ENCODE results near the gene FOXB2. TPM values are rescaled to one million over a fixed set of nuclear protein-coding genes. Genes with fewer than 3 reads are reported as not detected.

FOXB2 gene
- total and polyA plus RNA-seq, 2 of the 13 experiments (the other 11 are each of a cell fraction or from before 2014, with no cell fraction given), result not detected

DNA sequence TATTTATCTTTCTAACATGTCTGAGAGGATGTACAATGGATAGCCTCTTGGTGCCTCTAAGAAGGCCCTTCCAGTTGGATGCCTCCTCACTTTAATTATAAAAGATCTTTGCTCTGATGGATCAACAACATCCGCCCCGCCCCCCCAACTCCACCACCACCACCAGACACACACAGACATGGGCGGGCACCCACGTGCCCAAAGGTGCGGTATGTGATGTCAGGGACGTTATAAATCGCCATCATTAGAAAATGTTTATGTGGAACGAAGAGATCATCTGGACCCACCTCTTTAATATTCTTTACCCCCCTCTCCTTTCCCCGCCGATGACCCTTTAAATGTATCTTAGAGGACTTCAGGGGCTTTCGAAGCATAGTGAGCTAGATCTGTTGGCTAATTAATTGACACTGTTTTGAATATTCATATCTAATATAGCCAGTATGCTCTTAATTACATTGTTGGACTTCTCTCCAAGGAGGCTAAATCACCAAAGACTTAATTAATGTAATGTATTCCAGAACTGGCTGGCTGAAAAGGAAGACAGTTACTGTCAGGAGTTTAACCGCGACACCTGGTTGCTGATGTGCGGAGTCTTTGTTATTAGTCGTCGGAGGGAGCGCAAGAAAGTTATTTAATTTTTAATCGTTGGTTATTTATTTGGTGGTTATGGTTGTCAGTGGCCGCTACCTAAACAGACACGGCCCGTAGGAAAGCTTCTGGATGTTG, 6.1 kb upstream of the FOXB2 start (continued):
- no peak for TF ChIP-seq BRD4 (CRISPR knock-in tag; IDR thresholded peaks at IDR 0.05)

DNA sequence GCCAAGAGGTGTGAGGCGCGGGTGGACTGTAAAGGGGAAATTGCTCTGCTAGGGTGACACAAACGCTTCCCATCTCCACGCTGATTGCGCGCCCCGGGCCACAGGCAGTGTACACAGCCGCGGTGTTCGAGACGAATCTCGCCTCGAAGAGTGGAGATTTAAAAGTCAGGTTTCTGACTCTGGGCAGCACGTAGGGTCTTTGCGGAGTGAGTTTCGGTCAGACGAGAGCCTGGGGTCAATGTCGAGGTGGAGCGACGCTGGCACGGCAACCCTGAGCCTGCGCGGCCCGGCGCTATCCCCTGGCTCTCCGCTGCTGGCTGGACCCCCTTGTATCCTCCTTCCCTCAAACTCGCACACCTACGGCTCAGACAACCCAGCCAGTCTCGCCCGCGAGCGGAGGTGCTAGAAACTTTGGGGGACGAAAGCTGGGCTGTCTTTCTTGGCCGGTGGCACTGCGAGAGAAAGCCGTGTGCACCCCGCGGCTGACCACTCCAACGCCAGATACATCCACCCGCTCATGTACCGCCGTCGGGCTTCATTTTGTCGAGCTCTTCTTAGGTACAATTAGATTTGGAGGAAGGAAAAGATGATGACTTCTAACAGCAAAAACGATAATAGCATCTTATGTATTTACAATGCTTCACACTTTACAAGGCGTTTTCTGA, 5.4 kb upstream of the FOXB2 start:
- intact Hi-C loops (cut with micrococcal nuclease; ENCODE audit: unreplicated experiment) (no loop called here), in situ Hi-C loops (cut with HindIII; ENCODE audit: extremely low pct_ligation_motif_present, low pct_unique_long_range_greater_than_20kb) (no loop called here)
- H3K36me3 ChIP-seq (replicated peaks in 1 of 2; ENCODE audit: control insufficient read depth in 1 of 2, insufficient read depth in 2 of 2, low read length in 2 of 2), result no peaks in the 10 kb centered on the region
- CTCF ChIA-PET (ENCODE audit: low intra/inter-chr PET ratio, low total read pairs), result no interaction called here
- TF ChIP-seq ATF1 (CRISPR knock-in tag; IDR thresholded peaks at IDR 0.05), result no peak
- TF ChIP-seq MTERF4 (CRISPR knock-in tag; IDR thresholded peaks at IDR 0.05), result no peak
- TF ChIP-seq TOE1 (CRISPR knock-in tag; IDR thresholded peaks at IDR 0.05), result no peak
- H3K27ac ChIP-seq (ENCODE audit: extremely low read length, insufficient read depth, low read length), result no peak overlapping the region
- H3K9ac ChIP-seq (ENCODE audit: insufficient read depth, low read depth, low read length), result no peak overlapping the region
- no peak overlapping the region for H2AFZ ChIP-seq (ENCODE audit: low read length)
- H3K4me3 ChIP-seq (replicated peaks in 1 of 3; ENCODE audit: insufficient read depth in 1 of 3, low read depth in 2 of 3, low read length in 3 of 3), result no peak overlapping the region
- H4K20me1 ChIP-seq (ENCODE audit: insufficient read depth, low read length), result no peaks in the 10 kb centered on the region
- ATAC-seq (no peak), DNase-seq (ENCODE audit: low spot score) (no peak), FAIRE-seq (no peak)
- H3K9me3 ChIP-seq (ENCODE audit: low read length), result no peaks in the 10 kb centered on the region
- H3K4me2 ChIP-seq (ENCODE audit: low read depth, low read length), result no peak overlapping the region
- POLR2A ChIA-PET, result no interaction called here
- no peaks in the 10 kb centered on the region for H3K4me1 ChIP-seq (ENCODE audit: insufficient read depth, low read length)
- 29% methylated on average over 30 of the region's 46 CpGs for WGBS (ENCODE audit: low lambda C conversion rate)
- H3K79me2 ChIP-seq (ENCODE audit: insufficient read depth, low read length), result no peaks in the 10 kb centered on the region
- BruUV-seq (replicated peaks), result no TSS peak
- H3K27me3 ChIP-seq (ENCODE audit: control insufficient read depth in 1 of 2, insufficient read depth in 2 of 2, low read length in 2 of 2), result peaks cover 6 to 72% of the 10 kb centered on the region in 2 experiments
